GM12874 (cell line): ENCODE results near the gene NAP1L4.

ENCODE experiments used
- TF ChIP-seq, protein P1 (sequence below): IDR thresholded peaks from 2 replicates; pipeline ENCODE4 v1.5.1; 2011; ENCODE audit warnings: low read depth, mild to moderate bottlenecking, control low read depth, low read length, moderate library complexity; ENCODE audit not compliant: insufficient read depth

Gene NAP1L4

DNA sequence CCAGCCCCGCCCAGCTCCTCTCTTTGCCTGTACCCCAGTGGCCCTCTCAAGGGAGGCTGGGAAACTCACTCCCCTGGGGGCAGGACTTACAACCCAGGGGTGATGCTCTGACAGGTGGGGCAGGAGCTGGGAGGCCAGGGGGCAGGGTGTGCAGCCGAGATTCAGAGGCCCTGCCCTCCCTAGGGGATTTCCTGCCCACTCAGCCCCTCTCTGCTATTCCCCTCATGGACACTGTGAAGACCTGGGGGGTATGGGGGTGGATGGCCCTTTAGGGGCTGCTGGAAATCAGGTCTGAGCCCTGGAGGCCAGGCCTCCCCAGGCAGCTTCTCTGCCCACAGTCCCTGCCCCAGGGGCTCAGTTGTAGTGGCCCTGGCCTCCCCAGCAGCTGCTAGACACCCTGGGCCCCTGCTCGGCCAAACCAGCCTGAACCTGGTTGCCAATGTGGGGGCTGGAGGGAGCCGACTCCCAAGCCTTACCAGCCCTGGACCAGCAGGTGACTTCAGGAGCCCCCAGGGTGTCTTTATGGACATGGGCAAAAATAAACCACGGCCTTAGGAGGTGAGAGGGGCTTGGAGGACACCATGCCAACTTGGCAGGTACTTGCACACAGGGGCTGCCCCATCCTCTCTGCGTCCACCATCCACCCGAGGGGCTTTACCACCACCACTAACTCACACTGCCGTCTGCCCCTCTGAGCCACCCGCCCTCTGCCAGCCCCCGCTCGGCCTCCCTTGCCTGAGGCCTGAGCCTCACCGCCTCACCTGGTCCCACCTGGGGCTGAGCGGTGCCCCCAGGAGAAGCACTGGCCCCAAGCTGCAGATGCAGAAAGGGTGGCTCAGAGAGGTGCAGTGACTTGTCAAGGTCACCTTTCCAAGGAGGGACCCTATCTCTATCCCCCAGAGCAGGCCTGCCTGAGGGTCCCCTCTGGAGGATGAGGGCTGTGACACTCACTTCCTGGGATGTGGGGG, 60.1 kb downstream of the NAP1L4 start:
- TF ChIP-seq, protein P1, sequence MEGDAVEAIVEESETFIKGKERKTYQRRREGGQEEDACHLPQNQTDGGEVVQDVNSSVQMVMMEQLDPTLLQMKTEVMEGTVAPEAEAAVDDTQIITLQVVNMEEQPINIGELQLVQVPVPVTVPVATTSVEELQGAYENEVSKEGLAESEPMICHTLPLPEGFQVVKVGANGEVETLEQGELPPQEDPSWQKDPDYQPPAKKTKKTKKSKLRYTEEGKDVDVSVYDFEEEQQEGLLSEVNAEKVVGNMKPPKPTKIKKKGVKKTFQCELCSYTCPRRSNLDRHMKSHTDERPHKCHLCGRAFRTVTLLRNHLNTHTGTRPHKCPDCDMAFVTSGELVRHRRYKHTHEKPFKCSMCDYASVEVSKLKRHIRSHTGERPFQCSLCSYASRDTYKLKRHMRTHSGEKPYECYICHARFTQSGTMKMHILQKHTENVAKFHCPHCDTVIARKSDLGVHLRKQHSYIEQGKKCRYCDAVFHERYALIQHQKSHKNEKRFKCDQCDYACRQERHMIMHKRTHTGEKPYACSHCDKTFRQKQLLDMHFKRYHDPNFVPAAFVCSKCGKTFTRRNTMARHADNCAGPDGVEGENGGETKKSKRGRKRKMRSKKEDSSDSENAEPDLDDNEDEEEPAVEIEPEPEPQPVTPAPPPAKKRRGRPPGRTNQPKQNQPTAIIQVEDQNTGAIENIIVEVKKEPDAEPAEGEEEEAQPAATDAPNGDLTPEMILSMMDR = no peak

DNA sequence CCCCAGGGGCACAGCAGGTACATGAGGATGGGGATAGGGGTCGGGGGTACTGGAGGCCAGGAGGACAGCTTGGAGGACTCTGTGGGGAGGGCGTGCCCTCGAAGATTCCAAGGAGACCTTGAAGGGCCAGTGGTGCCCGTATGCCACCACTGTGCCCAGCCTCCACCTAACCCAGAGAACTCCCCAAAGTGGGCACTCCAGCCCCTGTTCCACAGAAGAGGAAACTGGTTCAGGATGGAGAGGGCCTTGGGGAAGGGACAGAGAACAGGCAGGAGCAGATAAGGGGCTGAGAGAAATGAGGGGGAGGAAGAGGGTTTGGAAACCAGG, 60.7 kb downstream of the NAP1L4 start:
- TF ChIP-seq, protein P1 = no peak

DNA sequence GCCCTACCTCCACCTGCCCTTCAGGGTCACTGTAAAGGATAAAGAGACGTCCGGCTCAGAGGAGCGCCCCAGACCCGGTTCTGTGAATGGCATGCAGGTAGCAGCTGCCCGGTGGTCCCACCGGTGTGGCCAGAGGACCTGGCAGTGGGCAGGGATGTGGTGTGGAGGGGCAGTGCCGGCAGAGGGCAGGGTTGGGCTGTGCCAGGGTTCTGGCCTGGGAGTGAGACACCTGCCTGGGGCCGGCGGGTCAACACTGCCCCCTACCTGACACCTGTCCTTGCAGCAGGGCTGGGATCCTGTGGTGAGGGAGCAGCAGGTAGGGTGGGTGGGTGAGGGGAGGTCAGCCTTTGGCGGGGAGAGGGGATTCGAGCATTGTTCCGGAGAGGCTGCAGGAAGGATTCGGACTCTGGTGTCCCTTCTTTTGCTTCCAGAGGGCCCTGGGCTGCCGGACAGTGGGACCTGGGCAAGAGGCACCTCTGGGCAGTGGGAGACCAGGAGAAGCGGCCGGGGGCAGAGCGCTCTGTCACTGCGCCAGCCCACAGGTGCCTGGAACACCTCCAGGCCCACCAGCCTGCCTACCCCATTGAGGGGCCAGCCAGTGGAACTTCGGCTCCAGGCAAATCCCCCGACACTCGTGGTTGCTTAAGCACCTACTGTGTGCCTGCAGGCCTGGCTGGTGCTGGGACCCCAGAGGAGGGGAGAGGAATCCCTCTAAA, 61.3 kb downstream of the NAP1L4 start:
- TF ChIP-seq, protein P1 = peak; percentile 93

DNA sequence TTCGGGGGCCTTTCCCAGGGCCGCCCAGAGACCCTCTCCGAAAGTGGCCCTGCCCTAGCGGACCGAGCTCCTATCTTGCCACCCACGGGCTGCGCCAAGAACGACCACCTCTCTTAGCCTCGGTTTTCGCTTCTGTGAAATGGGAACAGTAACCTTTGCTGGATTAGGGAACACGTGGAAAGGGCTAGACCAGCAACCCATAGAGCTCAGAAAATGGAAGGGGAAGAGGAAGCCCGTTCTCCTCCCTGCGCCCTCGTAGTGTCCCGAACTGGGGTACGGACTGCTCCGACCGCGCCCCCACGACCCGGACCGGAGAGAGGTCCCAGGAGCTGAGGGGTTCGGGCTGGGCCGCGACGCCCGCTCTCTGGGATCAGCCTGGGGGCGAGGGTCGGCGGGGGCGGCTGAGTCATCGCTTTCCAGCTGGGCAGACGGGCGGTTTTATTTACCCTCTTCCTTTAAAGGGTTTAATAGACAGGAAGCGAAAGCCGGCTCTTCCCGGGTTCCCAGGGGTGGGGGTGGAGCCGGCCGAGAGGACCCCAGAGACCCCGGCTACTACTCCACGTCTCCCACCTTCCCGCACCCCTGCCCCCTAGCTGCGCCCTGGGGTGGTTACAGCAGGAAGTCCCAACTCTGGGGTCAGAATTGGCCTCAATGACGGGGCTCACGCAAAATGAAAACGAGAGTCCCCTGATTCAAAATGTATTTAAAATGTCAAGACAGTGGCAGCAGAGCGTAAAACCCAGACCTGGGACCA, 62.0 kb downstream of the NAP1L4 start:
- TF ChIP-seq, protein P1 = peak; percentile 66

DNA sequence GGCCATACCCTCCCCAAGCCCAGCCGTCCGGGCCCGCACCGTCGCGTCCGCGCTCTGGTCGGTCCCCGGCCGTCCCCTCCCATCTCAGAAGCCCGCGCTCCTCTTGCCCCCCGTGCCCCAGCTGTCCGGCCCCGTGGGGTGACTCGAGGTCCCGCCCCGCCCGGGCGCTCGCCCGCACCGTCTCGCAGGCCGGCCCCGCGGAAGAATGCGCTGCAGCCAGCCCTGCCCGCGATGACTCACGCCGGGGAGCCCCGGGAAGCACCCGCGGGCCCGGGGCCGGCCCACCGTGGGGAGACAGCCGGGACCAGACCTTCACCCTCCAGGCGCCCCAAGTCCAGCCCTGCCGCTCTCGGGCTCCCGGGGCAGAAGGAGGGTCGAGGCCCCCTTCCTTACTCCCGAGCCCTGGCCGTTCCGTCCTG, 62.6 kb downstream of the NAP1L4 start:
- TF ChIP-seq, protein P1 = no peak

DNA sequence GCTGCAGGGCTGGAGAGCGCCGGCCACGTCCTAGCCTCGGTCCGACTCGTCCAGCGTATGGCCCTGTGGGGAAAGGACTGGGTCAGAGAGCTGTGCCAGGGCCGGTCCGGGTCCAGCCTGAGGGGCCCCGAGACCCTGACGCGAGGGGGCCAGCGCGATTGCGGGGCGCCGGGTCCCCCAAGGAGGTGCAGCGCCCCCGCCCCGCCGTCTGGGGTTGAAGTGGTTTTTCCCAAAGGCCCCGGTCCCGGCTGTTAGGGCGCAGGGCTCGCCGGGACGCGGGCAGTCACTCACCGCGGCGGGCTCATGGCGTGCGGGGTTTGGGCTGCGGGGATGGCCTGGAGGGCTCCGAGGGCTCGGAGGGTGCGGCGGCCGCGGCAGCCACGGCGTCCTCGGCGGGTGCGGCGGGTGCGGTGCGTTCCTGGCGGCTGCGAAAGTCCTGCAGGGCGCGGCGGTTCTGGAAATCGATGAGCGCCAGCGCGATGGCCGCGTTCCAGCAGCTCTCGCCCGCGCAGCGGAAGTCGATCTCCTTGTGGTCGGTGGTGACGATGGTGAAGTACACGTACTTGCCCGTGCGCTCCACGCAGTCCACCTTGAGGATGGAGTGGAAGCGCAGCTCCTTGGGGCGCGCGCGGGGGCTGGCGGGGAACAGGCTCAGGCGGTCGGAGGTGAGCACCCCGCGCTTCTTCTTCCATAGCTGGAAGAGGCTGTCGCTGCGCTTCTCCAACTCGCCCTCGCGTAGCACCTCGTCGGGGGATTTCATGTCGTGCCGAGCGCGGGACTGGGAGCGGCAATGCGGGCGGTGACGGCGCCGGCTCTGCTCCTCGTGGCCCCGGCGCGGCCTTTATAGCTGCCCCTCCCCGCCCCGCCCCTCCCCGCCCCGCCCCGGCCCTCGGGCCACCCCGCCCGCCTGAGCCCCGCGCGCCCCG, 63.3 kb downstream of the NAP1L4 start, which contains the start of gene PHLDA2:
Gene PHLDA2 (minus strand): TSS at position 816 of the 926 bp plus-strand sequence. CDS start 56 bp downstream, at position 760.
- TF ChIP-seq, protein P1 = no peak
